Measurements from ENCODE around the gene RAE1. TPM values are rescaled to one million over a fixed set of nuclear protein-coding genes. Genes with fewer than 3 reads are reported as not detected.

The RAE1 gene
- total RNA-seq, 1 experiment from 2014 or later, result 183 TPM

GRCh38 chr20:57317789-57318371 lies 33.2 kb upstream of the RAE1 start:
- Histone ChIP-seq H3K27me3 (ENCODE audit: low read length) (peaks cover 74% of the 10 kb centered on the region), H3K4me2 (ENCODE audit: low read length) (no peak overlapping the region), H3K9ac (ENCODE audit: low read length) (no peak overlapping the region), H3K27ac (ENCODE audit: low read length) (no peak overlapping the region), H3K9me2 (replicated peaks; ENCODE audit: low read length) (no peaks in the 10 kb centered on the region), H2AFZ (ENCODE audit: low read length) (no peak overlapping the region), H3K36me3 (ENCODE audit: low read depth, low read length) (no peaks in the 10 kb centered on the region), H3K4me3 (ENCODE audit: low read length) (no peak overlapping the region), H4K20me1 (ENCODE audit: low read length) (no peaks in the 10 kb centered on the region), H3K79me2 (ENCODE audit: low read length) (no peaks in the 10 kb centered on the region), H3K4me1 (ENCODE audit: insufficient read depth, low read length) (no peaks in the 10 kb centered on the region), H3F3A (ENCODE audit: low read length, unreplicated experiment) (no peaks in the 10 kb centered on the region), H3K9me3 (ENCODE audit: low read length) (no peaks in the 10 kb centered on the region)
- intact Hi-C loops (cut with micrococcal nuclease), result no loop called here
- DNase-seq (no peak), ATAC-seq (no peak)
- no TSS peak for BruUV-seq (replicated peaks)
- POLR2A ChIA-PET (ENCODE audit: unreplicated experiment), result no interaction called here
- CTCF ChIA-PET, result no interaction called here
- TF ChIP-seq CTCF (conservative IDR thresholded peaks at IDR 0.05; ENCODE audit: low read depth, low read length) (no peak), EZH2 (IDR thresholded peaks at IDR 0.05; ENCODE audit: low read length, unreplicated experiment) (no peak), EZH2phosphoT487 (IDR thresholded peaks at IDR 0.05; ENCODE audit: borderline replicate concordance, low read length) (no peak)

- Histone ChIP-seq H3K4me1 (ENCODE audit: insufficient read depth, low read length) (no peaks in the 10 kb centered on the region), H3K36me3 (ENCODE audit: low read depth, low read length) (no peaks in the 10 kb centered on the region), H3K9ac (ENCODE audit: low read length) (no peak overlapping the region), H3K9me3 (ENCODE audit: low read length) (no peaks in the 10 kb centered on the region), H3K27ac (ENCODE audit: low read length) (no peak overlapping the region), H3K9me2 (replicated peaks; ENCODE audit: low read length) (no peaks in the 10 kb centered on the region), H3F3A (ENCODE audit: low read length, unreplicated experiment) (no peaks in the 10 kb centered on the region), H3K4me3 (ENCODE audit: low read length) (no peak overlapping the region), H4K20me1 (ENCODE audit: low read length) (no peaks in the 10 kb centered on the region), H3K4me2 (ENCODE audit: low read length) (no peak overlapping the region), H2AFZ (ENCODE audit: low read length) (no peak overlapping the region), H3K79me2 (ENCODE audit: low read length) (no peaks in the 10 kb centered on the region), H3K27me3 (ENCODE audit: low read length) (peaks cover 59% of the 10 kb centered on the region)
- ChIA-PET CTCF (no interaction called here), POLR2A (ENCODE audit: unreplicated experiment) (no interaction called here)
- no TSS peak for BruUV-seq (replicated peaks)
- no peak for TF ChIP-seq CTCF (conservative IDR thresholded peaks at IDR 0.05; ENCODE audit: low read depth, low read length)
- TF ChIP-seq EZH2phosphoT487 (IDR thresholded peaks at IDR 0.05; ENCODE audit: borderline replicate concordance, low read length), result no peak
- TF ChIP-seq EZH2 (IDR thresholded peaks at IDR 0.05; ENCODE audit: low read length, unreplicated experiment), result no peak
- intact Hi-C loops (cut with micrococcal nuclease), result no loop called here
- ATAC-seq, result no peak
- DNase-seq, result no peak
Measured at GRCh38 chr20:57319584-57319983, 31.5 kb upstream of the RAE1 start.

GRCh38 chr20:57320358-57320757 lies 30.7 kb upstream of the RAE1 start:
- DNase-seq (no peak), ATAC-seq (no peak)
- H3F3A ChIP-seq (ENCODE audit: low read length, unreplicated experiment), result no peaks in the 10 kb centered on the region
- no peak overlapping the region for H3K9ac ChIP-seq (ENCODE audit: low read length)
- intact Hi-C loops (cut with micrococcal nuclease), result no loop called here
- ChIA-PET CTCF (no interaction called here), POLR2A (ENCODE audit: unreplicated experiment) (no interaction called here)
- no peak overlapping the region for H2AFZ ChIP-seq (ENCODE audit: low read length)
- no peaks in the 10 kb centered on the region for H3K9me2 ChIP-seq (replicated peaks; ENCODE audit: low read length)
- H4K20me1 ChIP-seq (ENCODE audit: low read length), result no peaks in the 10 kb centered on the region
- no peak overlapping the region for H3K4me3 ChIP-seq (ENCODE audit: low read length)
- H3K9me3 ChIP-seq (ENCODE audit: low read length), result no peaks in the 10 kb centered on the region
- no peak for TF ChIP-seq EZH2 (IDR thresholded peaks at IDR 0.05; ENCODE audit: low read length, unreplicated experiment)
- TF ChIP-seq CTCF (conservative IDR thresholded peaks at IDR 0.05; ENCODE audit: low read depth, low read length), result no peak
- TF ChIP-seq EZH2phosphoT487 (IDR thresholded peaks at IDR 0.05; ENCODE audit: borderline replicate concordance, low read length), result no peak
- no peak overlapping the region for H3K4me2 ChIP-seq (ENCODE audit: low read length)
- H3K36me3 ChIP-seq (ENCODE audit: low read depth, low read length), result no peaks in the 10 kb centered on the region
- H3K27me3 ChIP-seq (ENCODE audit: low read length), result peaks cover 52% of the 10 kb centered on the region
- BruUV-seq (replicated peaks), result no TSS peak
- no peaks in the 10 kb centered on the region for H3K4me1 ChIP-seq (ENCODE audit: insufficient read depth, low read length)
- H3K79me2 ChIP-seq (ENCODE audit: low read length), result no peaks in the 10 kb centered on the region
- H3K27ac ChIP-seq (ENCODE audit: low read length), result no peak overlapping the region

Measured in PC-3 (cell line).